ENCODE data around the gene PRTFDC1. TPM values are rescaled to one million over a fixed set of nuclear protein-coding genes. Genes with fewer than 3 reads are reported as not detected.
"Not testable (repeated sequence)": the region's sequence is repeated elsewhere in the genome, so short reads cannot be mapped to it uniquely, and the experiment has no call there.

PRTFDC1 gene
- total and polyA plus RNA-seq, 2 of the 13 experiments (the other 11 are each of a cell fraction or from before 2014, with no cell fraction given): not detected

GRCh38 chr10:24840784-24841183 lies 111.6 kb downstream of the PRTFDC1 start:
- in situ Hi-C loops (cut with HindIII; ENCODE audit: extremely low pct_ligation_motif_present, low pct_unique_long_range_greater_than_20kb) (no loop called here), intact Hi-C loops (cut with micrococcal nuclease; ENCODE audit: unreplicated experiment) (no loop called here)
- ChIA-PET POLR2A (no interaction called here), CTCF (ENCODE audit: low intra/inter-chr PET ratio, low total read pairs) (no interaction called here)
- Histone ChIP-seq H3K27me3 (ENCODE audit: control insufficient read depth in 1 of 2, insufficient read depth in 2 of 2, low read length in 2 of 2) (no peaks in the 10 kb centered on the region), H2AFZ (ENCODE audit: low read length) (no peak overlapping the region), H3K4me2 (ENCODE audit: low read depth, low read length) (no peak overlapping the region), H3K4me3 (replicated peaks in 1 of 3; ENCODE audit: insufficient read depth in 1 of 3, low read depth in 2 of 3, low read length in 3 of 3) (no peak overlapping the region), H3K79me2 (ENCODE audit: insufficient read depth, low read length) (no peaks in the 10 kb centered on the region), H3K9ac (ENCODE audit: insufficient read depth, low read depth, low read length) (no peak overlapping the region), H3K9me3 (ENCODE audit: low read length) (no peaks in the 10 kb centered on the region), H3K27ac (ENCODE audit: extremely low read length, insufficient read depth, low read length) (no peak overlapping the region), H4K20me1 (ENCODE audit: insufficient read depth, low read length) (no peaks in the 10 kb centered on the region), H3K36me3 (replicated peaks in 1 of 2; ENCODE audit: control insufficient read depth in 1 of 2, insufficient read depth in 2 of 2, low read length in 2 of 2) (no peaks in the 10 kb centered on the region), H3K4me1 (ENCODE audit: insufficient read depth, low read length) (no peaks in the 10 kb centered on the region)
- no peak for FAIRE-seq
- DNase-seq (ENCODE audit: low spot score): no peak
- ATAC-seq: no peak
- TF ChIP-seq RORA (CRISPR knock-in tag; IDR thresholded peaks at IDR 0.05): no peak
- no TSS peak for BruUV-seq (replicated peaks)

- CTCF ChIA-PET (ENCODE audit: low intra/inter-chr PET ratio, low total read pairs); H3K9me3 ChIP-seq (ENCODE audit: low read length); H3K9ac ChIP-seq (ENCODE audit: insufficient read depth, low read depth, low read length); BruUV-seq (replicated peaks); POLR2A ChIA-PET; H3K4me3 ChIP-seq (replicated peaks in 1 of 3; ENCODE audit: insufficient read depth in 1 of 3, low read depth in 2 of 3, low read length in 3 of 3); H3K4me2 ChIP-seq (ENCODE audit: low read depth, low read length); H3K36me3 ChIP-seq (replicated peaks in 1 of 2; ENCODE audit: control insufficient read depth in 1 of 2, insufficient read depth in 2 of 2, low read length in 2 of 2); H3K27me3 ChIP-seq (ENCODE audit: control insufficient read depth in 1 of 2, insufficient read depth in 2 of 2, low read length in 2 of 2); H3K4me1 ChIP-seq (ENCODE audit: insufficient read depth, low read length); H3K27ac ChIP-seq (ENCODE audit: extremely low read length, insufficient read depth, low read length); H3K79me2 ChIP-seq (ENCODE audit: insufficient read depth, low read length); intact Hi-C loops (cut with micrococcal nuclease; ENCODE audit: unreplicated experiment); ATAC-seq; H2AFZ ChIP-seq (ENCODE audit: low read length); in situ Hi-C loops (cut with HindIII; ENCODE audit: extremely low pct_ligation_motif_present, low pct_unique_long_range_greater_than_20kb); H4K20me1 ChIP-seq (ENCODE audit: insufficient read depth, low read length); FAIRE-seq; DNase-seq (ENCODE audit: low spot score): not testable (repeated sequence)
- WGBS (ENCODE audit: low lambda C conversion rate): 0% methylated on average over 2 of the region's 2 CpGs
These were observed 114.6 kb downstream of the PRTFDC1 start for GRCh38 chr10:24837781-24838180.

GRCh38 chr10:24834869-24835268 lies 117.5 kb downstream of the PRTFDC1 start:
- H3K4me2 ChIP-seq (ENCODE audit: low read depth, low read length): no peak overlapping the region
- H4K20me1 ChIP-seq (ENCODE audit: insufficient read depth, low read length): no peaks in the 10 kb centered on the region
- FAIRE-seq (no peak), DNase-seq (ENCODE audit: low spot score) (no peak), ATAC-seq (no peak)
- no peak overlapping the region for H2AFZ ChIP-seq (ENCODE audit: low read length)
- H3K4me3 ChIP-seq (replicated peaks in 1 of 3; ENCODE audit: insufficient read depth in 1 of 3, low read depth in 2 of 3, low read length in 3 of 3): no peak overlapping the region
- H3K36me3 ChIP-seq (replicated peaks in 1 of 2; ENCODE audit: control insufficient read depth in 1 of 2, insufficient read depth in 2 of 2, low read length in 2 of 2): no peaks in the 10 kb centered on the region
- no peak overlapping the region for H3K27ac ChIP-seq (ENCODE audit: extremely low read length, insufficient read depth, low read length)
- H3K79me2 ChIP-seq (ENCODE audit: insufficient read depth, low read length): no peaks in the 10 kb centered on the region
- no CpG with 5 or more reads among the region's 2 CpGs for WGBS (ENCODE audit: low lambda C conversion rate)
- BruUV-seq (replicated peaks): no TSS peak
- intact Hi-C loops (cut with micrococcal nuclease; ENCODE audit: unreplicated experiment): no loop called here
- TF ChIP-seq SP1 (IDR thresholded peaks at IDR 0.05): no peak
- no peak for TF ChIP-seq SP1 (CRISPR knock-in tag; IDR thresholded peaks at IDR 0.05)
- no peak for TF ChIP-seq RELA (CRISPR knock-in tag; IDR thresholded peaks at IDR 0.05)
- TF ChIP-seq FOXA3 (CRISPR knock-in tag; IDR thresholded peaks at IDR 0.05): no peak
- no peak for TF ChIP-seq SMARCC2 (IDR thresholded peaks at IDR 0.05)
- TF ChIP-seq ZBTB3 (CRISPR knock-in tag; IDR thresholded peaks at IDR 0.05; ENCODE audit: borderline replicate concordance, low read depth): no peak
- TF ChIP-seq NPAS2 (CRISPR knock-in tag; IDR thresholded peaks at IDR 0.05; ENCODE audit: borderline replicate concordance): no peak
- TF ChIP-seq ADNP (CRISPR knock-in tag; IDR thresholded peaks at IDR 0.05): no peak
- no peak for TF ChIP-seq ZNF382 (CRISPR knock-in tag; IDR thresholded peaks at IDR 0.05; ENCODE audit: borderline replicate concordance)
- no peak for TF ChIP-seq ZNF496 (CRISPR knock-in tag; IDR thresholded peaks at IDR 0.05; ENCODE audit: insufficient replicate concordance)
- no peak for TF ChIP-seq RNF2 (conservative IDR thresholded peaks at IDR 0.05; ENCODE audit: low read depth)
- ChIA-PET CTCF (ENCODE audit: low intra/inter-chr PET ratio, low total read pairs) (no interaction called here), POLR2A (no interaction called here)
- H3K27me3 ChIP-seq (ENCODE audit: control insufficient read depth in 1 of 2, insufficient read depth in 2 of 2, low read length in 2 of 2): no peaks in the 10 kb centered on the region
- H3K4me1 ChIP-seq (ENCODE audit: insufficient read depth, low read length): no peaks in the 10 kb centered on the region
- no peaks in the 10 kb centered on the region for H3K9me3 ChIP-seq (ENCODE audit: low read length)
- no peak overlapping the region for H3K9ac ChIP-seq (ENCODE audit: insufficient read depth, low read depth, low read length)
- in situ Hi-C loops (cut with HindIII; ENCODE audit: extremely low pct_ligation_motif_present, low pct_unique_long_range_greater_than_20kb): no loop called here
